Natural killer cell (primary cell): ENCODE measurements around the gene GID8. TPM values are rescaled to one million over a fixed set of nuclear protein-coding genes. Genes with fewer than 3 reads are reported as not detected.

Experiments used
- ATAC-seq, 3 donors: fragments of 150-1000 bp in 2 of 3; fragments of 200-7000 bp in 1 of 3; cut with Tn5 transposase; 1 replicate in 1 of 3; 2 replicates in 2 of 3; pipeline ENCODE4 v1.10.0; 2021; ENCODE audit warnings: mild to moderate bottlenecking in 2 of 3, moderate library complexity in 2 of 3
- DNase-seq, 2 donors: peaks; one replicate each; pipeline versions ENCODE4 v3.0.0 to v3.0.0-alpha.2; 2013 to 2021; ENCODE audit warnings: mixed read lengths in 1 of 2
- H3K27ac ChIP-seq: one replicate; pipeline ENCODE4 v1.5.1; 2013; ENCODE audit warnings: mild to moderate bottlenecking, low read length
- H3K27me3 ChIP-seq: one replicate; pipeline ENCODE4 v1.6.1; 2013; ENCODE audit warnings: low read length; ENCODE audit not compliant: control insufficient read depth, insufficient read depth
- H3K36me3 ChIP-seq: one replicate; pipeline ENCODE4 v1.6.1; 2013; ENCODE audit warnings: low read length; ENCODE audit not compliant: control insufficient read depth, insufficient read depth
- H3K4me1 ChIP-seq: one replicate; pipeline ENCODE4 v1.6.1; 2013; ENCODE audit warnings: low read length; ENCODE audit not compliant: control insufficient read depth, insufficient read depth
- H3K4me3 ChIP-seq: one replicate; pipeline ENCODE4 v1.5.1; 2013; ENCODE audit warnings: low read length
- H3K9me3 ChIP-seq: one replicate; pipeline ENCODE4 v1.6.1; 2013; ENCODE audit warnings: low read length; ENCODE audit not compliant: control insufficient read depth, insufficient read depth
- H3K27ac Mint-ChIP-seq, 2 donors: one replicate each; pipeline ENCODE4 v1.8.0; 2022; ENCODE audit warnings: mild to moderate bottlenecking in 2 of 2, mixed read lengths in 2 of 2, moderate library complexity in 1 of 2
- H3K27me3 Mint-ChIP-seq, 2 donors: one replicate each; pipeline ENCODE4 v1.8.0; 2022; ENCODE audit warnings: low read depth in 2 of 2, mixed read lengths in 2 of 2
- H3K36me3 Mint-ChIP-seq: one replicate; pipeline ENCODE4 v1.8.0; 2022; ENCODE audit warnings: mixed read lengths
- H3K4me1 Mint-ChIP-seq, 2 donors: one replicate each; pipeline ENCODE4 v1.8.0; 2022; ENCODE audit warnings: mixed read lengths in 2 of 2
- H3K4me3 Mint-ChIP-seq: one replicate; pipeline ENCODE4 v1.8.0; 2022; ENCODE audit warnings: mild to moderate bottlenecking, moderate library complexity, mixed read lengths
- H3K9me3 Mint-ChIP-seq, 2 donors: one replicate each; pipeline ENCODE4 v1.8.0; 2022; ENCODE audit warnings: mixed read lengths in 2 of 2
- WGBS: methylation state at CpG from one replicate; pipeline ENCODE4 v1.1.7; 2013; ENCODE audit warnings: missing lambda C conversion rate; ENCODE audit not compliant: insufficient coverage; 5-methylcytosine and 5-hydroxymethylcytosine counted together
- intact Hi-C: fragments of 100-400 bp; cut with micrococcal nuclease; formaldehyde crosslinking; loops from one replicate; pipeline ENCODE4 v1.14.2; 2022
- total RNA-seq, 4 donors: library from RNA; stranded (reverse); fragments of 120-200 nt in 1 of 4; gene quantifications; one replicate each; pipeline versions ENCODE4 v1.2.3 to v1.2.4, GENCODE V29; 2013 to 2022
- TF ChIP-seq, protein P1 (sequence below): fragments of 200-600 bp; IDR thresholded peaks from one replicate; pipeline ENCODE4 v1.8.0; 2022; ENCODE audit warnings: antibody characterized with exemption

GID8 gene
- 10 to 100 TPM; 45.1 to 60.1 (median 53.1) TPM for total RNA-seq
- total RNA-seq (2013): 31.8 TPM

DNA sequence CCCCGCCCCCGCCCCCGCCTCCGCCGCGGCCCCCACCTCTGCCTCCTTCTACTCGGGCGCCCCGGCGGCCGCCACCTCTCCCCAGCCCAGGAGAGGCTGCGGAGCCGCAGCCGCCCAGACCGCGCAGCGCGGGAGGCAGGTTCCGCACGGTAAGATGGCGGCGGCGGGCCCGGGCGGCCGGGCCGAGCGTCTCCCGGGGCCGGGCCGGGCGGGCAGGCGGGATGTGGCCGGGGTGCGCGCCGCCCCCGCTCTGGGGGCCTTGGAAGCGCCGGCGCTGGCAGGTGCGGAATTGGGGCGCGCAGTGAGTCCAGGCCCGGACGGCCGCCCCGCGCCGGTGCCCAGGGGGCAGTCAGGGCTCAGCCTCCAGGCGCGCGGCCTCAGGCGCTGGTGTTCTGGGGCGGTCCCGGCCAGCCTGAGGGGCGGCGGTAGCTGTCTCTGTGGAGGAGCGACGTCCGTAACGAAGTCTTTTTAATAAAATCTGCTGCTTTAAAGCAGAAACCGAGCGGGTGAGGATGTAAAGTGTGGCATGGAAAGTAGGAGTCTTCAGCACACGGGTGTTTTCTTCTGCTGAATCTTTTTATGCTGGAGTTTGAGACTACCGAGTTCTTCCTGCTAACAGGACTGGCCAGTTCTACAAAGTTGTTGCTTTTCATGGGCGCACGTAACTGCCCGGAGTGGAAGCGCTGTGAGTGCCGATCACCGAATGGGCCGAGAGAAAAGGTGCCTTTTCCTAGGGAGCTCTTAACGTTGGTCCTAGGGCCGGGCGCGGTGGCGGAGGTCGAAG is at the start of gene GID8:
Gene GID8 (plus strand): TSS at position 43 of the 784 bp plus-strand sequence. CDS start 3,356 bp downstream, outside the sequence.
- TF ChIP-seq, protein P1, sequence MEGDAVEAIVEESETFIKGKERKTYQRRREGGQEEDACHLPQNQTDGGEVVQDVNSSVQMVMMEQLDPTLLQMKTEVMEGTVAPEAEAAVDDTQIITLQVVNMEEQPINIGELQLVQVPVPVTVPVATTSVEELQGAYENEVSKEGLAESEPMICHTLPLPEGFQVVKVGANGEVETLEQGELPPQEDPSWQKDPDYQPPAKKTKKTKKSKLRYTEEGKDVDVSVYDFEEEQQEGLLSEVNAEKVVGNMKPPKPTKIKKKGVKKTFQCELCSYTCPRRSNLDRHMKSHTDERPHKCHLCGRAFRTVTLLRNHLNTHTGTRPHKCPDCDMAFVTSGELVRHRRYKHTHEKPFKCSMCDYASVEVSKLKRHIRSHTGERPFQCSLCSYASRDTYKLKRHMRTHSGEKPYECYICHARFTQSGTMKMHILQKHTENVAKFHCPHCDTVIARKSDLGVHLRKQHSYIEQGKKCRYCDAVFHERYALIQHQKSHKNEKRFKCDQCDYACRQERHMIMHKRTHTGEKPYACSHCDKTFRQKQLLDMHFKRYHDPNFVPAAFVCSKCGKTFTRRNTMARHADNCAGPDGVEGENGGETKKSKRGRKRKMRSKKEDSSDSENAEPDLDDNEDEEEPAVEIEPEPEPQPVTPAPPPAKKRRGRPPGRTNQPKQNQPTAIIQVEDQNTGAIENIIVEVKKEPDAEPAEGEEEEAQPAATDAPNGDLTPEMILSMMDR: no peak
- intact Hi-C loops: loop anchor here (10.0 kb wide), 1 partner anchor 133 kb away; the partner anchor contains the start of gene OGFR

DNA sequence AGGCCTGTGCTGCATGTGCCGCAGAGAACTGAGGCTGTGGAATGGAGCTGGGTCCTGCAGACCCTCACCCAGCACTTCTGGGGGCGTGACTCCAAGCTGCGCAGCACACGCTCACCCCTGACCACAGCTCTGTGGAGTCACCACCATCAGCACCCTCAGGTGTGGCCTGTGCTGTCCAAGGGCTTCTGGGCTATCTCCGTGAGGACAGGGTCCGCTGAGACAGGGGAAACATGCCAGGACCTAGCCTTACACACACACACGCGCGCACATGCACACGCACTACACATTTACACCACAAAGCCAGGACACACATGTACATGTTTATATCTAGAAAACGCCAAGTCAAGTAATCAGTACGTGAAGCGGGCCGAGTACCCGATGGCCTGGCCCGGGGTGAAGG is 49.5 kb upstream of the GID8 start:
- TF ChIP-seq, protein P1: no peak
- Mint-ChIP-seq H3K4me3 (no peak overlapping the region), H3K9me3 (no peaks in the 10 kb centered on the region), H3K27me3 (no peaks in the 10 kb centered on the region), H3K36me3 (no peaks in the 10 kb centered on the region), H3K4me1 (peaks cover 5 to 6% of the 10 kb centered on the region in 2 donors), H3K27ac (no peak overlapping the region)
- 98% methylated on average over 16 of the region's 16 CpGs for WGBS
- Histone ChIP-seq H3K27me3 (no peaks in the 10 kb centered on the region), H3K27ac (no peak overlapping the region), H3K4me1 (peaks cover 13% of the 10 kb centered on the region), H3K36me3 (peaks cover 69% of the 10 kb centered on the region), H3K4me3 (no peak overlapping the region), H3K9me3 (no peaks in the 10 kb centered on the region)
- DNase-seq (no peak), ATAC-seq (no peak)
- intact Hi-C loops: no loop called here

More for the DNA sequence above, at the start of gene GID8:
- no peaks in the 10 kb centered on the region for H3K9me3 ChIP-seq
- Mint-ChIP-seq H3K27ac (peak within 1 kb of the TSS; percentile 91 to 92), H3K4me3 (peak within 1 kb of the TSS; percentile 95), H3K36me3 (no peaks in the 10 kb centered on the region), H3K4me1 (peaks cover 36 to 39% of the 10 kb centered on the region in 2 donors), H3K9me3 (no peaks in the 10 kb centered on the region), H3K27me3 (no peaks in the 10 kb centered on the region)
- peak within 1 kb of the TSS; percentile 75 for H3K4me3 ChIP-seq
- ATAC-seq (peak; percentile 59 to 75 (median 65)), DNase-seq (peak; percentile 62 to 69)
- H3K36me3 ChIP-seq: peaks cover 19% of the 10 kb centered on the region
- H3K27me3 ChIP-seq: no peaks in the 10 kb centered on the region
- WGBS: under 1% methylated on average over 73 of the region's 79 CpGs
- peaks cover 31% of the 10 kb centered on the region for H3K4me1 ChIP-seq
- H3K27ac ChIP-seq: peak within 1 kb of the TSS; percentile 75

DNA sequence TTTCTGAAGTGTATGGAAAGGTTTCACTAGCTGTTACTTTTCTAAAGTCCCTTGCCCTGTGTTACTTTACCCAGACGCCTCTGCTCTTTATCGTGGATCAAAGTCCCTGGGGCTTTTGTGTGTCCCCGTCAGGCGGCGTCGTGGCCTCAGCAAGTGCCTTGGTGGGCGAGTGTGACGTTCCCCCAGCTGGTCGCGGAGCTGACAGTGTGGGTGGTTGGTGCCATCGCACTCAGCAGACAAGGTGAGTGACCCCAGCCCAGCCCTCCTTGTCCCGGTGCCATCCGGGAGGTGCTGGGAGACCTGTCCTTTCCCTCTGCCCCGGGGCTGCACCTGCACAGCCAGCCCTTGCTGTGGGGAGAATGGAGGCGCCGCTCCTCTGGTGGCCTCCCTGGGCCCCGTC is 49.0 kb upstream of the GID8 start:
- H3K9me3 Mint-ChIP-seq: no peaks in the 10 kb centered on the region
- no peak overlapping the region for H3K27ac Mint-ChIP-seq
- Histone ChIP-seq H3K4me1 (peaks cover 13% of the 10 kb centered on the region), H3K36me3 (peaks cover 74% of the 10 kb centered on the region), H3K9me3 (no peaks in the 10 kb centered on the region), H3K27ac (no peak overlapping the region), H3K4me3 (no peak overlapping the region), H3K27me3 (no peaks in the 10 kb centered on the region)
- H3K4me1 Mint-ChIP-seq: peaks cover 5 to 6% of the 10 kb centered on the region in 2 donors
- no peaks in the 10 kb centered on the region for H3K27me3 Mint-ChIP-seq
- TF ChIP-seq, protein P1: no peak
- H3K4me3 Mint-ChIP-seq: no peak overlapping the region
- intact Hi-C loops: no loop called here
- peaks cover under 1% of the 10 kb centered on the region for H3K36me3 Mint-ChIP-seq
- ATAC-seq: no peak
- WGBS: 95% methylated on average over 17 of the region's 17 CpGs
- no peak for DNase-seq
